Hematopoietic multipotent progenitor cell (in vitro differentiated cells): ENCODE measurements around the gene TLK2. TPM values are rescaled to one million over a fixed set of nuclear protein-coding genes. Genes with fewer than 3 reads are reported as not detected.

Experiments used
- DNase-seq, 3 donors: peaks; one replicate each; pipeline ENCODE4 v3.0.0-alpha.2; 2011 to 2015; ENCODE audit warnings: low read depth in 2 of 3, low spot score in 2 of 3
- small RNA-seq: library from RNA; depleted of rRNA; stranded (forward); fragments of <200 nt; gene quantifications from one replicate; pipeline ENCODE3, GENCODE V24; 2012
- total RNA-seq: library from RNA; depleted of rRNA; stranded (reverse); fragments of >200 nt; gene quantifications from one replicate; pipeline ENCODE4 v1.2.3, GENCODE V29; 2012

TLK2 gene
- total RNA-seq, 1 donor: 26.7 TPM

DNA sequence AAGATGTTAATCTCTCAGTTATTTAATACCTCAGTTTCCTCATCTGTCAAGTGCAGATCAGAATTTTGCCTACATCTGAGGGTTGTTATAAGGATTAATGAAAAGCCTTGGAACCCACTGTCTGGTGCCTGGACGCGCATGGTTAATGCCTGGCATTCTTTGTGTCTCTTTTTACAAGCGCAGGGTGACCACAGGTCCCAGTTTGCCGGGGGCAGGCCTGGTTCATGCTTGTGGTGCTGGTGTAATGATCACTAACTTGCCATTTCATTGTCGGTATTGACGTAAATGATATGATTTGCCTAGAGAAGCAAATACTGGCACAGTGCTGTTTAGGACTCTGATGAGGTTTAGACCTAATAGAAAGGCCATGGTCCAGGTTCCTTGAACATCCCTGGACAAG, 172.0 kb downstream of the TLK2 start:
- no peak for DNase-seq

DNA sequence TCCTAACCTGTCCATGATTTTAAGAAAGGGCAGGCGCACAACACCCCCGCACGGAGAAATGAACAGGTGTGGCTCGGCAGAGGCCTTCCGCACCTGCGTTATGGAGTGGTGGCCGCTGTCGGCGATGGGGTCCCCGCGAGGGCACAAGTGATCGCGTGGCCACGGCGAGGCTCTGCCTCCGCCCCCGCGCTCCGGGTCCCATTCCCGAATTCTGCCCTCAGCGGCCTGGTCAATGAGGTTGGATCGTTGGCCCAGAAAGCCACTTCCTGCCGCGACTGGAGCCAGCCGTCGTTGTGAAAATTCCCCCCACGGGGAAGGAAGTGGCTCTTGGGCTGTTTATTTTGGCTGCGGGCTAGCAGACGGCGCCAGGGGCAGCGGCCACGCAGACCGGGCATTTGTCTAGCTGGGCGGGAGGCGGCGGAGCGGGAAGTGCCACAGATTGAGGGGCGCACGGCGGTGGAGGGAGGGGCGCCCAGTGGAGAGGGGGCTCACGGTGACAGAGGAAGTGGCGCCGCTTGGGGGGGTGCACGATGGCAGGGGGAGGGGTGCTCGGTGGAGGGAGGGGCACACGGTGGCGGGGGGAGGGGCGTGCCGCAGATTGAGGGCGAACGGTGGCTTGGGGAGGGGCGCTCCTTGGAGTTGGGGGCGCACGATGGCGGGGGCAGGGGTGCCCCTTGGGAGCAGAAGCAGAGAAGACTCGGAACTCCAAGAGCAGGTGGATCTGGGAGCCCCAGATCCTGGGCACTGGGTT, 173.8 kb downstream of the TLK2 start:
- DNase-seq: peak in 2 of 3 donors; percentile 59 to 64

DNA sequence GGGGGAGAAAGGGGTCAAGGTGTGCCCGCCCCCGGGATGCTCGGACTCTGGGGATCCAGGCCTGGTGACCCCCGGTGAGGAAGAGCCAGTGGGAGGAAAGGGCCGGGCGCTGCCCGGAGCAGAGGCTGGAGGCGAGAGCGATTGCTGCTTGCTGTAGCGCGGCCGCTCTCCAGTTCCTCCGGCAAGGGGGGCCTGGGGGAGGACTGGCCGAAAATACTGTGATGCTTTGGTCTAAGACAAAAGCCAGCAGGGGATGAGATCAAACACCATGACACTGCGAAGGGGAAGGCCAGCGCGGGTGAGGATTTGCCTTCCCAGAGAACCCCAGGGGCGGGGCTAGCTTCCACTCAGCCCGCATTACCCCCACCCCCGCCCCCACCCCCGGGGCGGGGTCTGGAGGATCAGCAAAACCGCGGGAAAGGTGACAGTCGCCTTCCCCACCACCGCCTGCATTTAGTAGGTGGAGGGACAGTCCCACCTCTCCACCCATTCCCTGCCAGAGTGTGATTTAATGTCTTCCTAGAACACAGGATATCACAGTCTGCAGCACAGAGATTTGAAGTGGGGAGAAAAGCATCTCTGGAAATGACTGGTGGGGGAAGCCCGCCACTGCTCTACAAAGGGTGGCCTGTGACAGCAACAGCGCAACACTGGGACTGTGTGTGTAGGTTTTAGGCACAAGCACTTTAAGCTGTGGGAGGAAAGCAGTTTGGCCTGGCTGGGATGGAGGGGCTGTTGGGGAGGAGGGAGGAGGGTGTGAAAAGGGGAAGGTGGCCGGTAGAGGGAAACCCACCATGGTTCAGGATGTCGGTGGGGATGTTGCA, 174.6 kb downstream of the TLK2 start:
- peak in 2 of 3 donors; percentile 65 for DNase-seq

GRCh38 chr17:62653826-62654761, 175.5 kb downstream of the TLK2 start:
- DNase-seq: no peak

DNA sequence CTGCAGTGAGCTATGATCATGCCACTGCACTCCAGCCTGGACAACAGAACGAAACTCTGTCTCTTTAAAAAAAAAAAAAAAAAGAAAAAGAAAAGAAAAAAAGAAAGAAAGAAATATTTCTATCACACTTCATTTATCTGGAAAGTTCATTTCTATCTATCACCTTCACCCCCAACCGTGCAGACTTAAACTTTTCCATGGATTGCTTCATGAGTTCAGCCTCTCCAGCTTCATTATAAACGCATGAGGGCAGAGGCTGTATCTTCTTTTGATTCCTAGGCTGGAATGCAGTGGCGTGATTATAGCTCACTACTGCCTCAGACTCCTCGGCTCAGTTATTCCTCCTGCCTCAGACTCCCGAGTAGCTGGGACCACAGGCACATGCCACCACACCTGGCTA, 177.0 kb downstream of the TLK2 start:
- DNase-seq: no peak

GRCh38 chr17:62656446-62656845, 177.8 kb downstream of the TLK2 start:
- DNase-seq: no peak

GRCh38 chr17:62657145-62657665, 178.6 kb downstream of the TLK2 start:
- no peak for DNase-seq

- DNase-seq: no peak
Measured at GRCh38 chr17:62657690-62658089, 179.1 kb downstream of the TLK2 start.

GRCh38 chr17:62658136-62658920, 179.7 kb downstream of the TLK2 start:
- no peak for DNase-seq

GRCh38 chr17:62660629-62661118, 182.0 kb downstream of the TLK2 start:
- no peak for DNase-seq

DNA sequence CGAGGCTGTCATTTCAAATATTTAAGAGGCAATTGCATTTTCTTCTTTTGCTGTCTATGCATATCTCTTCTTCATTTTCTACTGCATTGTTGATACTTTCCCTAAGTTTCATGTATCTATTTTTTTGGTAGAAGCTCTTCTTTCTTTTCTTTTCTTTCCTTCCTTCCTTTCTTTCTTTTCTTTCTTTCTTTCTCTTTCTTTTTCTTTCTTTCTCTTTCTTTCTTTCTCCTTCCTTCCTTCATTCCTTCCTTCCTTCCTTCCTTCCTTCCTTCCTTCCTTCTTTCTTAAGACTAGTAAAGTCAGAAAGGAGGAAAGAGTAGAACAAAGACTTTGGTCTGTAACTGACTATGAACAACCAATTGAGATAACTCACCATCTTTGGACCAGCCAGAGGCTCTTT, 182.7 kb downstream of the TLK2 start:
- DNase-seq: no peak

- no peak for DNase-seq
Measured at GRCh38 chr17:62662855-62663254, 184.2 kb downstream of the TLK2 start.

Small RNA genes lying within 50 kb of the gene (small RNA-seq; reads per million reads assigned to genes)
- gene RF00019: not detected

Other genes starting within 250 kb of the TLK2 start
- not detected for gene EFCAB3, start 98.3 kb upstream of the TLK2 start, total RNA-seq
- 10.0 TPM for gene METTL2A, start 54.9 kb upstream of the TLK2 start, total RNA-seq
- 25.3 TPM for gene MRC2, start 148.8 kb downstream of the TLK2 start, total RNA-seq